ENCODE measurements around the gene FKBP14.

Gene FKBP14

DNA sequence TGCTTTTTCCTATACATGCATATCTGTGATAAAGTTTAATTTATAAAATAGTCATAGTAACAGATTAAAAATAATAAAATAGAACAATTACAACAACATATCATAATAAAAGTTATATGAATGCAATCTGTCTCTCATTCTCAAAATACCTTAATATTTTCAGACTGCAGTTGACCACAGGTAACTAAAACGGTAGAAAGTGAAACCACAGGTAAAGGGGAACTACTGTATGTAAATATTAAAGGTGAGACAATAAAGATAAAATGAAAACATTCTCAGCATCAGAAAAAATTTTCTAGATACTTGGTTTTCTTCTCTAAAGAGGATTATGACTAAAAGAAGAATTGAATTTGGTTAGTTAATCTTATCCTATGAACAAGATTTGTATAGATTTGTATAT is 6.0 kb downstream of the FKBP14 start:
- no peak overlapping the region for H3K9ac ChIP-seq
- H3K4me2 ChIP-seq, result 0 out of 2 replicates have a peak overlapping the region, but pooled peaks have one; percentile 10
- H3K36me3 ChIP-seq (ENCODE audit: insufficient read depth), result no peaks in the 10 kb centered on the region
- no peaks in the 10 kb centered on the region for H3K27me3 ChIP-seq (ENCODE audit: insufficient read depth, low read depth)
- no peaks in the 10 kb centered on the region for H4K20me1 ChIP-seq (ENCODE audit: insufficient read depth)
- 0 out of 2 replicates have a peak, but pooled peaks cover 3% of the 10 kb centered on the region for H3K79me2 ChIP-seq (ENCODE audit: insufficient read depth, low read depth)
- no peak overlapping the region for H2AFZ ChIP-seq (ENCODE audit: low read depth)
- peaks cover 21% of the 10 kb centered on the region for H3K4me1 ChIP-seq (ENCODE audit: low read depth, poor library complexity, severe bottlenecking)
- TF ChIP-seq CTCF (conservative IDR thresholded peaks at IDR 0.05; ENCODE audit: low read depth, low read length), result no peak
- no peak overlapping the region for H3K27ac ChIP-seq
- H3K4me3 ChIP-seq (IDR thresholded peaks at IDR 0.05; ENCODE audit: insufficient read depth, low read depth, low read length), result no peak overlapping the region

- H3K9ac ChIP-seq, result no peak overlapping the region
- H3K4me3 ChIP-seq (IDR thresholded peaks at IDR 0.05; ENCODE audit: insufficient read depth, low read depth, low read length), result no peak overlapping the region
- H3K36me3 ChIP-seq (ENCODE audit: insufficient read depth), result no peaks in the 10 kb centered on the region
- no peak for TF ChIP-seq CTCF (conservative IDR thresholded peaks at IDR 0.05; ENCODE audit: low read depth, low read length)
- no peaks in the 10 kb centered on the region for H3K79me2 ChIP-seq (ENCODE audit: insufficient read depth, low read depth)
- no peaks in the 10 kb centered on the region for H4K20me1 ChIP-seq (ENCODE audit: insufficient read depth)
- H2AFZ ChIP-seq (ENCODE audit: low read depth), result no peak overlapping the region
- no peak overlapping the region for H3K4me2 ChIP-seq
- no peaks in the 10 kb centered on the region for H3K27me3 ChIP-seq (ENCODE audit: insufficient read depth, low read depth)
- H3K27ac ChIP-seq, result no peak overlapping the region
- peaks cover 16% of the 10 kb centered on the region for H3K4me1 ChIP-seq (ENCODE audit: low read depth, poor library complexity, severe bottlenecking)
Measured at GRCh38 chr7:30019960-30020359, 6.5 kb downstream of the FKBP14 start.

DNA sequence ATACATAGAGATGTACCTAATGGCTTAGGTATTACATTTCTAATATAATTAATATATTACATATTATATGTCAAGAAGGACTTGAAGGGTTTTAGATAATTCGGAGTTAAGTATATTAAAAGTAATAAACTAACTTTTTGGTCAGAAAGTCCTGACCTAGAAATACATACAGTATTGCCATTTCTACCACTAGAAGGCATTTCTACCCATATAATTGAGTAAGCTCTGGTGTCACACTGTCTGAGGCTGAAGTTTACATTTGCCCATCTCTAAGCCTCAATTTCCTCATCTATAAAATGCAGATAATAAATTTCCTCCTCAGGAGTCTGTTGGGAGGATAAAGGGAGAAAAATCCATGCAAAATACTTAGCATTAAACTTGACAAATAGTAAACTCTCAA is 7.1 kb downstream of the FKBP14 start:
- TF ChIP-seq CTCF (conservative IDR thresholded peaks at IDR 0.05; ENCODE audit: low read depth, low read length), result no peak
- Histone ChIP-seq H3K4me1 (ENCODE audit: low read depth, poor library complexity, severe bottlenecking) (peaks cover 11% of the 10 kb centered on the region), H3K79me2 (ENCODE audit: insufficient read depth, low read depth) (no peaks in the 10 kb centered on the region), H4K20me1 (ENCODE audit: insufficient read depth) (no peaks in the 10 kb centered on the region), H3K4me2 (no peak overlapping the region), H3K27ac (no peak overlapping the region), H3K27me3 (ENCODE audit: insufficient read depth, low read depth) (no peaks in the 10 kb centered on the region), H2AFZ (ENCODE audit: low read depth) (no peak overlapping the region), H3K36me3 (ENCODE audit: insufficient read depth) (no peaks in the 10 kb centered on the region), H3K9ac (no peak overlapping the region), H3K4me3 (IDR thresholded peaks at IDR 0.05; ENCODE audit: insufficient read depth, low read depth, low read length) (no peak overlapping the region)

DNA sequence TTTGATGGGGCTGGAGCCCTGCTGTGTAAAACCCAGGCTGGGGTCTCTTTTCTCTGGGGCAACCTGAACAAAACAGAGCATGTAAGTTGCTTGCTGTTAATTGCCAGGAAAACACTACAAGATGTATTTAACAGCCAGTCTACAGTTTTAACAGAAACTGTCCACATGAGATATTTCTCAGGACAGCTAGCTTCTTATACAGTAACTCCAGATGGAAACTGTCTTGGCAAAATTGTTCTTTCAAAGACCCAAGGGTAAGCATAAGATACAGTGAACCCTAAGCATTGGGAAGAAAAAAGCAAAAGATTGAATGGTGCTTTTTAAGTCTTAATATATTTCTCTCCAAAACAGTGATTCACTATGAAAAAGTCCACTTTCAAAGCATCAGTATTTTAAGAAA is 8.1 kb downstream of the FKBP14 start:
- no peaks in the 10 kb centered on the region for H3K79me2 ChIP-seq (ENCODE audit: insufficient read depth, low read depth)
- no peak overlapping the region for H3K4me2 ChIP-seq
- H3K27me3 ChIP-seq (ENCODE audit: insufficient read depth, low read depth), result no peaks in the 10 kb centered on the region
- TF ChIP-seq CTCF (conservative IDR thresholded peaks at IDR 0.05; ENCODE audit: low read depth, low read length), result no peak
- H3K4me3 ChIP-seq (IDR thresholded peaks at IDR 0.05; ENCODE audit: insufficient read depth, low read depth, low read length), result no peak overlapping the region
- H3K9ac ChIP-seq, result no peak overlapping the region
- H3K4me1 ChIP-seq (ENCODE audit: low read depth, poor library complexity, severe bottlenecking), result peaks cover 11% of the 10 kb centered on the region
- H4K20me1 ChIP-seq (ENCODE audit: insufficient read depth), result no peaks in the 10 kb centered on the region
- no peaks in the 10 kb centered on the region for H3K36me3 ChIP-seq (ENCODE audit: insufficient read depth)
- no peak overlapping the region for H2AFZ ChIP-seq (ENCODE audit: low read depth)
- H3K27ac ChIP-seq, result no peak overlapping the region

Data from KMS-11 (cell line).